ENCODE data around the gene OXSR1.
"Not testable (repeated sequence)": the region's sequence is repeated elsewhere in the genome, so short reads cannot be mapped to it uniquely, and the experiment has no call there.

The OXSR1 gene

GRCh38 chr3:38169027-38169317 lies 3.6 kb downstream of the OXSR1 start:
- no peak for DNase-seq

DNA sequence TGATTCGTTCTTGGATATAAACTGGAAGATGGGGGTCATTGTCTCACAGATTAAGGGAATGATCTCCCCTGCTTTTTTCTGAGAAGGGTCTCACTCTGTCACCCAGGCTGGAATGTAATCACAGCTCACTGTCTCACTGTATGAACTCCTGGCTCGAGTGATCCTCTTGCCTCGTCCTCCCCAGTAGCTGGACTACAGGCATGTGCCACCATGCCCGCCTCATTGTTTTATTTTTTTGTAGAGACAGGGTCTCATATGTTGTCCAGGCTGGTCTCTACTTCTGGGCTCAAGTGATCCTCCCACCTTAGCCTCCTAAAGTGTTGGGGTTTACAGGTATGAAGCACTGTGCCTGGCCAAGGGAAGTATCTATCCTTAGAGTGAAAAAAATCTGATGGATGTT lies 5.4 kb downstream of the OXSR1 start:
- DNase-seq: no peak

DNA sequence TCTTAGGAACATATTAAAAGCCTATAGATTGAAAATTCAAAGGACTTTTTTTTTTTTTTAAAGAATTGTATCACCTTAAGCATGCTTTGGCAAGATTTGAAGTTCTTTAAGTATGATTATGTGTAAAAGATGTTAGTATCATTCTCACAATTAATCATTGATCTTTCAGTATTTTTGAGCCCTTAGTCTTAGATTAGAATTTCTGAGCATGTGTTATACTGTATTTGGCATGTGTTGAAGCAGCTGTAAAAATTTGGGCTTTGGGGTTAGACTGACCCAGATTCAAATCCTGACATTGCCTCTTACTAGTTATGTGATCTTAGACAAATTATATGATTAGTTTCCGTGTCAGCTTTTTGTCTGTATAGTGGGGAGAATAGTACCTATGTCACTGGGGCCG lies 6.3 kb downstream of the OXSR1 start:
- DNase-seq: no peak

DNA sequence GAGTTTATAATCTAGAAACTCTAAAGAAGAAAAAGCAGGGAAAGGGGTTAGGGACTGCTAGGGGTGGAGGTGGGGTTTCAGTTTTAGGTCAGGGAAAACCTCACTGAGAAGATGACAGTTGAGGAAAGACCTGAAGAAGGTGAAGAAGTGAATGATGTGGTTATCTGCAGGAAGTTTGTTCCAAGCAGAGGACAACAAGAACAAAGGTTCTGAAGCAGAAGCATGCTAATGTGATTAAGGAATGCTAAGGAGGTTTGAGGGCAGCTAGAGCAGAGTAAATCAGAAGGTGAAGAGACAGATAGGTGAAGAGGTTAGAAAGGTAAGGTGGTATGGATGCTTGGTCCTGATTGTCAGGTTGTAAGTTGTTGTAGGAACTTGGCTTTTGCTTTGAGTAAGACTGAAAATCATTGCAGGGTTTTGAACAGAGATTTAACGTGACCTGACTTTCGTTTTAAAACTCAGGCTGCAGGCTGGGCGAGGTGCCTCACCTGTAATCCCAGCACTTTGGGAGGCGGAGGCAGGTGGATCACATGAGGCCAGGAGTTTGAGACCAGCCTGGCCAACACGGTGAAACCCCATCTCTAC lies 8.6 kb downstream of the OXSR1 start:
- DNase-seq: no peak

DNA sequence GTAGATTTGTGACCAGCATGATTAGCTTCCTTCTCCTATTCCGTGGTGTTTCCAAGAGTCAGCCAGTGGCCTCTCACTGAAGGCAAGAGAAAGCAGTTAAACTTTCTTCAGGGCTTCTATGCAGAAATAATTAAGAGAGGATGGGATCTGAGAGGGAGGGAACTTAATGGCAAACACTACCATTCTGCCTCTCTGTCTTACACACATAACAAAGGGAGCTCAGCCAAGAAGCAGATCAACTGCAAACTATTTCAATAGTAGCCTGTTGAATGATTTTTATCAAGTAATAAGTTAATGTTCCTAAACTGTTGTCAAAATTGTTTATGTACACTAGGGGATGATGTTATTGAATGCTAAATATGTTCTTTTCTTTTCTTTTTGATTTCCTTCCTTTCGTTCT lies 11.8 kb downstream of the OXSR1 start:
- DNase-seq: no peak

- no peak for DNase-seq
These were observed 21.4 kb downstream of the OXSR1 start for GRCh38 chr3:38186781-38187180.

- DNase-seq: no peak
These were observed 25.1 kb downstream of the OXSR1 start for GRCh38 chr3:38190481-38190881.

- DNase-seq: not testable (repeated sequence)
These were observed 37.6 kb downstream of the OXSR1 start for GRCh38 chr3:38202931-38203330.

DNA sequence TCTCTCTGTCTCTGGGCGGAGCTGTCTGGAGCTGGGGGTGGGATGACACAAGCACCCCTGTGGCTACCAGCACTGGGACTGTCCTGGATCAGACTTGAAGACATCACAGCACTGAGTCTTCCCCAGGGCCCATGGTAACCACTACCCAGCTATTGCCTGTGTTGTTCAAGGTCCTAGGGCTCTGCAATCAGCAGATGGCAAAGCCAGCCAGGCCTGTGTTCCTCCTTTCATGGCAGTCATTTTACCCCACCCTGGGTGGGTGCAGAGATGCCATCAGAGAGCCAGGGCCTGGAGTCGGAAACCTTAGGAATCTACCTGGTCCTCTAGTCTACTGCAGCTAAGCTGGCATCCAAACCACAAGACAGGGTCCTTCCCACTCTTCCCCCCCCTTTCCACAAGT lies 38.4 kb downstream of the OXSR1 start:
- no peak for DNase-seq

DNA sequence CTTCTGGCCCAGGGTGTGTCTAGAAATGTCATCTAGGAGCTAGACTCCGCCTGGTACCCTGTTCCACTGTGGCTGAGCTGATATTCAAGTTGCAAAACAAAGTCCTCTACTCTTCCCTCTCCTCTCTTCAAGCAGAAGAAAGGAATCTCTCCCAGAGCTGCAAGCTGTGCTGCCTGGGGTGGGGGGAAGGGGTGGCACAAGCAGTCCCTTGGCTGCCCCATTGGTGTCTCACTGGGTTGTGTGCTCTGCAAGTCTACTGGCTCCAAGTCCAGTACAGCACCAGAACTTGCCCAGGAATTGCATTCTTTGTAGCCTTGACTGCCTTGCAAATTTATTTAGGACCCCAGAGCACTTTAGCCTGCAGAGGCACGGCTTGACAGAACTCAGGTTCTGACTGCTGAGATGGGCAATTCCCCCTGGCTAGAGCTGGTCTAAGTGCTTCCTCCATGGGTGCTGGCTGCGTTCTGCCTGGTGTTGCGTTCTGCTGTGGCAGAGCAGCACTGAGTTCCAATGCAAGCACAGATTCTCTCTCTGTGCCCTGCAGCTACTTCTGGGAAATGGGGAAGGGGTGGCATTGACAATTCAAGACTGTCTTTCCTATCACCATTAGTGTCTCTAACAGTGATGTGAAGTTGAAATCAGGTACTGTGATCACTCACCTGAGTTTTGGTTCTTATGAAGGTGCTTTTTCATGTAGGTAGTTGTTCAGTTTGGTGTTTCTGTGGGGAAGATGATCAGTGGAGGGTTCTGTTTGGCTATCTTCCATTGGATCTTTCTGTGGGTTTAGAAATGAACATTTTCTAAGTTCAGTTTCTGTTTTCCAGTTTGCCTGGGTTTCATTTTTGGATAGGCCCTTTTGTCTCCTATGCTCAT lies 39.5 kb downstream of the OXSR1 start:
- DNase-seq: no peak

GRCh38 chr3:38205472-38205805 lies 40.1 kb downstream of the OXSR1 start:
- DNase-seq: no peak

DNA sequence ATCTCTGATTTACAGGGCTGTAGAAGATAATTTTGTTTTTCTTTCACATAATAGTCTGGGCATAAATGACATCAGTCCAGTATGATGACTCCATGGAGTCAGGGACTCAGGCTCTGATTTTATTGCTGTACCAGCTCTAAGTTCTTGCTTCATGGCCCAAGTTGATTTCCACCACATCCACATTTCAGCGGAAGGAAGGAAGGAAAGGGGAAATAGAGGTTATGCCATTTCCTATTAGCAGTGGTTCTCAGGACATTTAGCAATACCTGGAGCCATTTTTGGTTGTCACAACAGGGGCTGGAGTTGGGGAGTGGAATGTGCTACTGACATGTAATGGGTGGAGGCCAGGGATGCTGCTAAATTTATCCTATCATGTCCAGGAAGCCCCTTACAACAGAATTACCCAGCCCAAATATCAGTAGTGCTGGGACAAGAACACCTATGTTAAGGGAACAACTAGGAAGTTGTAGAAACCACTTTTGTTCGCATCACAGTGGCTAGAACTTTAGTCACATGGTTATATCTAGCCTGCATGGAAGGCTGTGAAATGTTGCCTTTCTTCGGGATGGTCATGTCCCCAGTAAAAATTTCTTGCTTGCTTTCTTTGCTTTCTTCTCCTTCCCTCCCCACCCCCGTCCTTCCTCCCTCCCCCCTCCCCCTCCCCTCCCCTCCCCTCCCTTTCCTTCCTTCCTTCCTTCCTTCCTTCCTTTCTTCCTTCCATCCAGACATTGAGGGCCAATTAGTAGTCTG lies 42.1 kb downstream of the OXSR1 start:
- no peak for DNase-seq

- no peak for DNase-seq
These were observed 44.9 kb downstream of the OXSR1 start for GRCh38 chr3:38210141-38210757.

DNA sequence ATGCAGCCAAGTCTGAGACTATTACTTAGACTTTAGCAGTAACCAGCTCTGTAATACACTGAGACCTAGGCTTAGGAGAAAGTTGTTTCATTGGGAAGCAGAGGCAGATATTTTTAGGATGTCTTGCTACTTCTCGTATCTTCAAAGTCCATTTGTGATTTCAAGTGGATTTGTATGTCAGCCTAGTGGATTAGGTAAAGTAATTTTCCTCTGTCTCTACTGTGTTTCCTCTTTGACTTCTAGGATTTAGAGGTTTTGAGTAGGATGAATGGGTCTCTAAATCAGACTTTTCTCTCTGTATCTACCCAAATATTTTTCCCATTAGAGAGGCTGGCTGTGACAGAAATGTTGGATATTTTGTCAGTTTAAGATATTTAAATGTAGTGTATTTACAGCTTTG lies 46.8 kb downstream of the OXSR1 start:
- no peak for DNase-seq

DNA sequence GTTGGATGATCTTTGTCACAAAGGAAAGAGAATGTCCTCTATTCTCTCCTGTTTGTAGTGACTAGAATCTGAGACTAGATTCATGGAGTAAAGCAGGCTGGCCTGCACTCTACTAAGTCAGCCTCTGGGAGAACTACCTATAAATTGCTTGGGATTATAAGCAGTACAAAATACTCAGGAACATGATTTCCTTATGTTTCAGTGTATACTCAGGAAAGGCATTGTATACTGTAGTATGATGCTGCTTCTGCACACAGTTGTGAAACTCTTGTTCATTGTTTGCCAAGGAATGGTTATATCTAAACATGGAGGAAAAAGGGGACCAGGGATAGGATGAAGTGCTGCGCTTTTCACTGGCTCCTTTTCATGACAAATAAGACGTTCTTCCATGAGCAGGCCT lies 49.2 kb downstream of the OXSR1 start:
- DNase-seq: no peak

GRCh38 chr3:38219609-38220197 lies 54.4 kb downstream of the OXSR1 start:
- DNase-seq: no peak

- no peak for DNase-seq
These were observed 55.7 kb downstream of the OXSR1 start for GRCh38 chr3:38221005-38221404.

- DNase-seq: no peak
These were observed 56.8 kb downstream of the OXSR1 start for GRCh38 chr3:38222032-38222634.

DNA sequence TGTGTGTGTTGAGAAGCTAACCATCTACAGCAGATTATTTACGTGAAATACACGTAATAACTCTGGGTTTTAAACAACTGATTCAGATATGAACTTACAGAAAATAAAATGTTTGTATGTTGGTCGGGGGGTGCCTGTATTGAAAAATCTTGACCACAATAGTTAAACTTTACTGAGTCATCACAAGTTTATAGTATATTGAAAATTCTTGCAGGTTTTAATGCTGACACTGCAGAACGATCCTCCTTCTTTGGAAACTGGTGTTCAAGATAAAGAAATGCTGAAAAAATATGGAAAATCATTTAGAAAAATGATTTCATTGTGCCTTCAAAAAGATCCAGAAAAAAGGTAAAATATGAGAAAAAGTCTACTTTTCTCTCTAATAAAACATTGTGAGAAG lies 59.0 kb downstream of the OXSR1 start:
- DNase-seq: no peak

DNA sequence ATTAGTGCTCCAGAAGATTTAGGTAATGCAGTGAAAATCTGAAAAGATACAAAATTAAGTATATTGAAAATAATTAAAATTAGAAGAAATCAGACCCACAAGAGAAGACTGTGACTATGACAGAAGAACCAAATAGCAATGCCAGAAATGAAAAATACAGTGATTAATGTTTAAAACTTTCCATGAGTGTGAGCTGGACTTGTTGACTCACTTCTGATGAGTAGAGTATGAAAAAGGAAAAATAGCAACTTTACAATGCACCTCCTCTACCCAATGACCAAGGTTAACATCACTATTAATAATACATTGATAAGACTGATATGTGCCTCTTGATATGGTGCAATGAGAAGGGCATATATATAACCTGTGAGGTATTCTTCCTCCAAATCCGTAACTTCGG lies 60.9 kb downstream of the OXSR1 start:
- peak; percentile 11 for DNase-seq

- peak; percentile 7 for DNase-seq
These were observed 62.7 kb downstream of the OXSR1 start for GRCh38 chr3:38227989-38228388.

DNA sequence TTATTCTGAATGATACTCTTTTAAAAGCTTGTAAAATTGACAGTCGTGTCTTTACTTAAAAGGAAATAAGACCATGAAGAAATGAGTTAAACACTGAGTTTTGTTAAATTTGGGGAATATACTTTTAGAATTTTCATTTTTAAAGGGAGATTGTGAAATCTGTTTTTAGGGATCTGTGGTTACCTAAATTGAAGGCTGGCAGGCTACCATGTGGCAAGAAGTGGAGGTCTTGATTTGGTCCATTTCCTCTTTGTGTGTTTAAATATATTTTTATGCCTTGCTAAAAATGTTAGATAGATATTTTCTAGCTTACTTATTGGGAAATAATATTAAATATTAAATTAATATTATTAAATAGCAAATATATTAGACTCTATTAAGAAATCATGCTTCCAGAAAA lies 63.7 kb downstream of the OXSR1 start:
- DNase-seq: no peak

- no peak for DNase-seq
These were observed 67.4 kb downstream of the OXSR1 start for GRCh38 chr3:38232701-38233100.
